K562 (cell line): ENCODE data around the gene RBM12. TPM values are rescaled to one million over a fixed set of nuclear protein-coding genes. Genes with fewer than 3 reads are reported as not detected.

ENCODE experiments used
- ATF2 ChIP-seq: sonication (generic); formaldehyde crosslinking; IDR thresholded peaks from 2 replicates; pipeline ENCODE4 v1.8.1; 2022; ENCODE audit warnings: missing genetic modification reagents
- E2F8 ChIP-seq: fragments of 450-650 bp; IDR thresholded peaks from 2 replicates; pipeline ENCODE4 v1.7.1; 2018; ENCODE audit warnings: mild to moderate bottlenecking, low read depth; ENCODE audit not compliant: partially characterized antibody
- ILF3 ChIP-seq: fragments of 450-650 bp; IDR thresholded peaks from 2 replicates; pipeline ENCODE4 v1.6.1; 2018; ENCODE audit warnings: antibody characterized with exemption, mild to moderate bottlenecking, moderate library complexity, borderline replicate concordance
- RBM15 ChIP-seq: fragments of 200-400 bp; formaldehyde crosslinking; IDR thresholded peaks from 2 replicates; pipeline ENCODE4 v1.6.1; 2018; ENCODE audit warnings: mild to moderate bottlenecking, low read length, moderate library complexity; ENCODE audit not compliant: insufficient read depth
- THAP7 ChIP-seq: fragments of 250-450 bp; sonication (Bioruptor Pico); IDR thresholded peaks from 2 replicates; pipeline ENCODE4 v1.5.0; 2021
- ZNF133 ChIP-seq: fragments of 250-450 bp; sonication (Bioruptor Pico); IDR thresholded peaks from 2 replicates; pipeline ENCODE4 v1.4.0; 2020; ENCODE audit warnings: mild to moderate bottlenecking
- ZNF79 ChIP-seq: fragments of 250-450 bp; sonication (Bioruptor Pico); IDR thresholded peaks from 2 replicates; pipeline ENCODE4 v1.4.0; 2020; ENCODE audit warnings: low read depth, mild to moderate bottlenecking, moderate library complexity
- polyA plus RNA-seq, 8 experiments: library from polyadenylated mRNA; depleted of rRNA in 4 of 8; stranded (reverse) in 5 of 8; unstranded in 3 of 8; fragments of >200 nt; fragmentation: Nextera tagmentation in 2 of 8; fragmentation: Illumina TruSeq in 1 of 8; extraction: Ambion mirVana in 2 of 8; extraction: Trizol in 1 of 8; gene quantifications; 2 replicates each; pipeline versions ENCODE4 v1.2.1 to v1.2.3, GENCODE V29; 2011 to 2014; ENCODE audit warnings: inconsistent platforms in 1 of 8, missing spikeins in 1 of 8
- total RNA-seq, 7 experiments: library from RNA; depleted of rRNA in 6 of 7; stranded (reverse); fragments of >200 nt in 6 of 7; fragmentation: Illumina TruSeq in 2 of 7; extraction: Trizol in 2 of 7; gene quantifications; 2 replicates each; pipeline versions ENCODE4 v1.2.1 to v1.2.3, GENCODE V29; 2011 to 2021; ENCODE audit warnings: low replicate concordance in 1 of 7
- TF ChIP-seq, protein P1 (sequence below): fragments of 250-450 bp; sonication (Bioruptor Pico); IDR thresholded peaks from 2 replicates; pipeline ENCODE4 v1.5.0; 2021; ENCODE audit warnings: mild to moderate bottlenecking, moderate library complexity

Gene RBM12
- total and polyA plus RNA-seq, 9 of the 15 experiments (the other 6 are each of a cell fraction or from before 2014, with no cell fraction given): 5.0 to 162 (median 73.3) TPM

GRCh38 chr20:35700625-35701148, 36.0 kb upstream of the RBM12 start (continued):
- TF ChIP-seq, protein P1, sequence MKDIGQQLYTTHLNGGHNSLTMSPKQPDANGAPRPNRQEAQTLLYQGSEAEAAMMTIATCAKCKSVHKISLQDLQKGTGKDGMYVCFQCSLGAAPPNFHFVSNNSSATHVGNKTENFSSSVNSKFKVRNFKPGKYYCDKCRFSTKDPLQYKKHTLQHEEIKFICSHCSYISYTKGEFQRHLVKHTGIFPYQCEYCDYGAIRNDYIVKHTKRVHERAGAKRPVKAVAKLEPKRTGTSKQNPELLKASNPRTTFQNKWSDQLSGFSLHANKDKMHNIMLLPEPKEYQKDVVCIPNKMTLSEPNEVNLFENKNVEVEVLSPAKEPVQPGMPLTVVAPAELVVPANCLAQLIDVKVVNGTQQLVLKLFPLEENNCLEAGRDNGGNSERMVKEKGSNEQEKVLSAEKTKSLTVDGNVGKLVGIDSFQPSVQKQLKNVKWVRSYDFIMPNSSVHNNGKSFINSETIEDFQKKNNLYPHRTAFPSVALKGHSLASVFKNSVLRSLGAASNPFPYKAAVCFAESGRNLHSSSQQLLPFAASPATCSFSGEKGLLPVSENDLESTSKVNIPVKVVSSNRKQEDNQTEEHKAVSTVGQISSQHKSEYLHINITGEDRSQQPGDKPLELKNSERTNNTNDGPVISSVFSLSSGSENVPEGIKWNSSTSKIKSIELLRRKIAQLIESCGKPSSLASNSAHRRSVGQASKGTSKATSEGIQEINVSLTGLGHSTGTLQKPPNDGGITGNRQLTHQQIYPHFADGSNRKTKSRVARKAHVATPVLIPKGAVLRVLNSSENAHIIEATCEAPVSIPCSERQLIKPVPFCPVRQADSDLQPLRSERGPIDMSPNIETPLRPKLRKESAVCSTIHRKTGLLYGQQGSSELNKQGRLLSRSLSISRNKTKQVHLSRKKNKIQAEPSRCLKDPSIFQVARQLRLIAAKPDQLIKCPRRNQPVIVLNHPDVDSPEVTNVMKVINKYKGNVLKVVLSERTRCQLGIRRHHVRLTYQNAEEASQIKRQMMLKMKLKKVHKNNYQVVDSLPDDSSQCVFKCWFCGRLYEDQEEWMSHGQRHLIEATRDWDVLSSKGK: no peak
- TF ChIP-seq RBM15 (no peak), ATF2 (CRISPR knock-in tag) (no peak), ILF3 (no peak), E2F8 (no peak), ZNF133 (CRISPR knock-in tag) (no peak), THAP7 (CRISPR knock-in tag) (0 out of 2 replicates have a peak, but pooled peaks have one; percentile 53), ZNF79 (CRISPR knock-in tag) (no peak)
